Measurements from ENCODE around the gene ISYNA1. TPM values are rescaled to one million over a fixed set of nuclear protein-coding genes. Genes with fewer than 3 reads are reported as not detected.

The ISYNA1 gene
- total RNA-seq, 1 donor from 2014 or later: 10.2 TPM

- ATAC-seq (peak; percentile 34), DNase-seq (ENCODE audit: low spot score) (peak; percentile 71)
Measured at GRCh38 chr19:18468517-18468916, 30.6 kb upstream of the ISYNA1 start.

GRCh38 chr19:18467978-18468377 lies 30.0 kb upstream of the ISYNA1 start:
- no peak for ATAC-seq

GRCh38 chr19:18466354-18466753 lies 28.4 kb upstream of the ISYNA1 start:
- DNase-seq (ENCODE audit: low spot score): no peak
- no peak for ATAC-seq

More at GRCh38 chr19:18467978-18468377, 30.0 kb upstream of the ISYNA1 start:
- DNase-seq (ENCODE audit: low spot score): no peak

- no peak for DNase-seq (ENCODE audit: low spot score)
- no peak for ATAC-seq
Measured at GRCh38 chr19:18465964-18466339, 28.0 kb upstream of the ISYNA1 start.

- DNase-seq (ENCODE audit: low spot score): no peak
Measured at GRCh38 chr19:18465214-18465963, 27.5 kb upstream of the ISYNA1 start.

GRCh38 chr19:18464646-18465045 lies 26.7 kb upstream of the ISYNA1 start:
- DNase-seq (ENCODE audit: low spot score): peak; percentile 93

More at GRCh38 chr19:18465214-18465963, 27.5 kb upstream of the ISYNA1 start:
- ATAC-seq: peak; percentile 2

GRCh38 chr19:18461471-18461870 lies 23.5 kb upstream of the ISYNA1 start:
- no peak for ATAC-seq
- no peak for DNase-seq (ENCODE audit: low spot score)

More at GRCh38 chr19:18464646-18465045, 26.7 kb upstream of the ISYNA1 start:
- ATAC-seq: peak; percentile 71

GRCh38 chr19:18460900-18461299 lies 23.0 kb upstream of the ISYNA1 start:
- ATAC-seq (no peak), DNase-seq (ENCODE audit: low spot score) (no peak)

- DNase-seq (ENCODE audit: low spot score) (no peak), ATAC-seq (no peak)
Measured at GRCh38 chr19:18457483-18458331, 19.8 kb upstream of the ISYNA1 start.

- DNase-seq (ENCODE audit: low spot score) (peak; percentile 46), ATAC-seq (no peak)
Measured at GRCh38 chr19:18456974-18457373, 19.0 kb upstream of the ISYNA1 start.

- ATAC-seq: no peak
- no peak for DNase-seq (ENCODE audit: low spot score)
Measured at GRCh38 chr19:18456279-18456678, 18.3 kb upstream of the ISYNA1 start.

- no peak for DNase-seq (ENCODE audit: low spot score)
- ATAC-seq: no peak
Measured at GRCh38 chr19:18453269-18454024, 15.5 kb upstream of the ISYNA1 start.

- DNase-seq (ENCODE audit: low spot score): no peak
Measured at GRCh38 chr19:18452386-18452785, 14.5 kb upstream of the ISYNA1 start.

GRCh38 chr19:18450931-18451836 lies 13.3 kb upstream of the ISYNA1 start:
- DNase-seq (ENCODE audit: low spot score) (peak; percentile 83), ATAC-seq (peak; percentile 86)

More at GRCh38 chr19:18452386-18452785, 14.5 kb upstream of the ISYNA1 start:
- ATAC-seq: no peak

- ATAC-seq (no peak), DNase-seq (ENCODE audit: low spot score) (no peak)
Measured at GRCh38 chr19:18450021-18450930, 12.3 kb upstream of the ISYNA1 start.

GRCh38 chr19:18449552-18449951 lies 11.6 kb upstream of the ISYNA1 start:
- DNase-seq (ENCODE audit: low spot score): no peak
- no peak for ATAC-seq

GRCh38 chr19:18446811-18447359 lies 9.0 kb upstream of the ISYNA1 start:
- peak; percentile 74 for DNase-seq (ENCODE audit: low spot score)

GRCh38 chr19:18446145-18446810 lies 8.3 kb upstream of the ISYNA1 start:
- ATAC-seq: no peak
- no peak for DNase-seq (ENCODE audit: low spot score)

More at GRCh38 chr19:18446811-18447359, 9.0 kb upstream of the ISYNA1 start:
- peak; percentile 71 for ATAC-seq
